VCaP (cell line): Measurements from ENCODE around the gene NRARP.

Experiments
- H3K27ac ChIP-seq: fragments of 450-650 bp; 2 replicates; pipeline ENCODE4 v1.5.1; 2017
- CTCF ChIP-seq: fragments of 450-650 bp; conservative IDR thresholded peaks from 2 replicates; pipeline ENCODE4 v1.5.1; 2017; ENCODE audit warnings: mild to moderate bottlenecking, moderate library complexity

NRARP gene

GRCh38 chr9:137325799-137326198 lies 23.7 kb upstream of the NRARP start:
- H3K27ac ChIP-seq: no peak overlapping the region
- no peak for TF ChIP-seq CTCF

- TF ChIP-seq CTCF: no peak
- H3K27ac ChIP-seq: no peak overlapping the region
Observed at GRCh38 chr9:137325124-137325523, 23.1 kb upstream of the NRARP start.

GRCh38 chr9:137323531-137324331 lies 21.7 kb upstream of the NRARP start:
- H3K27ac ChIP-seq: no peak overlapping the region
- TF ChIP-seq CTCF: no peak

- no peak for TF ChIP-seq CTCF
- no peak overlapping the region for H3K27ac ChIP-seq
Observed at GRCh38 chr9:137321726-137322361, 19.8 kb upstream of the NRARP start.

- TF ChIP-seq CTCF: no peak
- no peak overlapping the region for H3K27ac ChIP-seq
Observed at GRCh38 chr9:137320555-137321384, 18.7 kb upstream of the NRARP start.

GRCh38 chr9:137319739-137320551 lies 17.9 kb upstream of the NRARP start:
- no peak overlapping the region for H3K27ac ChIP-seq
- no peak for TF ChIP-seq CTCF
